ENCODE data around the gene CDK19.
"Not testable (repeated sequence)": the region's sequence is repeated elsewhere in the genome, so short reads cannot be mapped to it uniquely, and the experiment has no call there.

CDK19 gene

GRCh38 chr6:110813338-110814101, 1.7 kb downstream of the CDK19 start:
- peak; percentile 5 for DNase-seq

- no peak for DNase-seq
Measured at GRCh38 chr6:110812719-110813118, 2.5 kb downstream of the CDK19 start.

- DNase-seq = no peak
Measured at GRCh38 chr6:110810896-110811586, 4.2 kb downstream of the CDK19 start.

GRCh38 chr6:110809792-110810191, 5.5 kb downstream of the CDK19 start:
- no peak for DNase-seq

GRCh38 chr6:110802175-110802574, 13.1 kb downstream of the CDK19 start:
- DNase-seq = not testable (repeated sequence)

GRCh38 chr6:110800839-110801196, 14.5 kb downstream of the CDK19 start:
- no peak for DNase-seq

- DNase-seq = no peak
Measured at GRCh38 chr6:110800196-110800838, 15.0 kb downstream of the CDK19 start.

GRCh38 chr6:110799655-110800054, 15.6 kb downstream of the CDK19 start:
- no peak for DNase-seq

- peak; percentile 19 for DNase-seq
Measured at GRCh38 chr6:110799189-110799588, 16.1 kb downstream of the CDK19 start.

- DNase-seq = no peak
Measured at GRCh38 chr6:110795271-110795670, 20.0 kb downstream of the CDK19 start.

GRCh38 chr6:110786696-110787095, 28.6 kb downstream of the CDK19 start:
- no peak for DNase-seq

- DNase-seq = no peak
Measured at GRCh38 chr6:110786271-110786670, 29.0 kb downstream of the CDK19 start.

GRCh38 chr6:110784610-110784979, 30.7 kb downstream of the CDK19 start:
- no peak for DNase-seq

GRCh38 chr6:110781522-110782214, 33.6 kb downstream of the CDK19 start:
- no peak for DNase-seq

- no peak for DNase-seq
Measured at GRCh38 chr6:110778333-110778732, 36.9 kb downstream of the CDK19 start.

- no peak for DNase-seq
Measured at GRCh38 chr6:110777636-110778035, 37.6 kb downstream of the CDK19 start.

GRCh38 chr6:110776413-110776812, 38.9 kb downstream of the CDK19 start:
- DNase-seq = no peak

- DNase-seq = no peak
Measured at GRCh38 chr6:110769923-110770322, 45.3 kb downstream of the CDK19 start.

GRCh38 chr6:110768057-110768456, 47.2 kb downstream of the CDK19 start:
- DNase-seq = no peak

GRCh38 chr6:110761371-110761770, 53.9 kb downstream of the CDK19 start:
- DNase-seq = no peak

GRCh38 chr6:110760589-110760988, 54.7 kb downstream of the CDK19 start:
- DNase-seq = no peak

GRCh38 chr6:110760098-110760497, 55.2 kb downstream of the CDK19 start:
- not testable (repeated sequence) for DNase-seq

GRCh38 chr6:110757926-110758325, 57.3 kb downstream of the CDK19 start:
- DNase-seq = no peak

- no peak for DNase-seq
Measured at GRCh38 chr6:110756817-110757216, 58.5 kb downstream of the CDK19 start.

Data from RPMI8226 (cell line).